ENCODE data around the gene ZSCAN5B. TPM values are rescaled to one million over a fixed set of nuclear protein-coding genes. Genes with fewer than 3 reads are reported as not detected.
"Not testable (repeated sequence)": the region's sequence is repeated elsewhere in the genome, so short reads cannot be mapped to it uniquely, and the experiment has no call there.

Gene ZSCAN5B, protein sequence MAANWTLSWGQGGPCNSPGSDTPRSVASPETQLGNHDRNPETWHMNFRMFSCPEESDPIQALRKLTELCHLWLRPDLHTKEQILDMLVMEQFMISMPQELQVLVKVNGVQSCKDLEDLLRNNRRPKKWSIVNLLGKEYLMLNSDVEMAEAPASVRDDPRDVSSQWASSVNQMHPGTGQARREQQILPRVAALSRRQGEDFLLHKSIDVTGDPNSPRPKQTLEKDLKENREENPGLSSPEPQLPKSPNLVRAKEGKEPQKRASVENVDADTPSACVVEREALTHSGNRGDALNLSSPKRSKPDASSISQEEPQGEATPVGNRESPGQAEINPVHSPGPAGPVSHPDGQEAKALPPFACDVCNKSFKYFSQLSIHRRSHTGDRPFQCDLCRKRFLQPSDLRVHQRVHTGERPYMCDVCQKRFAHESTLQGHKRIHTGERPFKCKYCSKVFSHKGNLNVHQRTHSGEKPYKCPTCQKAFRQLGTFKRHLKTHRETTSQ
- not detected for total RNA-seq
- under 1 TPM in 4 of 6 donors, not detected in 2; 0.14 to 0.22 (median 0.21) TPM for polyA plus RNA-seq (ENCODE audit: insufficient read length in 6 of 6)
- long read RNA-seq, donor 1, result 0 reads
- long read RNA-seq, donor 2, result 0 reads
- long read RNA-seq, donor 3, result 0 reads
- long read RNA-seq, donor 4, result 0 reads
- long read RNA-seq, donor 5, result 0 reads
- long read RNA-seq, donor 6, result 0 reads
- long read RNA-seq, donor 7, result 0 reads
- long read RNA-seq, donor 8, result 0 reads
- long read RNA-seq, donor 9, result 0 reads
- long read RNA-seq, donor 10, result 0 reads
- long read RNA-seq, donor 11, result 0 reads
- long read RNA-seq, donor 12, result 0 reads

DNA sequence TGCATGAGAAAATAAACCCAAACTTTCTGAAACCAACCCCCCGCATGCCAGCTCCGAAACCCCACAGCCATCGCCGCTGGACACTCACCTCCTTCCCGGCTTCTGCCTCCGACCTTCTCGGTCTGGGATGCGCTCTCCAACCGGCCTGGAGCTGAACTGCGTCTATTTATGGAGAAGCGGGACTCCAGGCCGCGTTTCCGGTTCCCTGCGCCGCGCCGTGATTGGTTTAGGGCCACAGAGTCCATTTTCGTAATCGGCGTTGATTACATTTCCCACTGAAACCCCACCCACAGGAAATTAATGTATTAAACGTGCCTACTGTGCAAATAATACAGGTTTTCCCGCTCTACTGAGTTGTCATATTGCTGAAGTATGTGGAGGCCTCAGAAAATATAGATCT is at the start of gene ZSCAN5B:
TSS of gene ZSCAN5B (minus strand) at position 138 of the 400 bp plus-strand sequence. CDS start 4,731 bp downstream, outside the sequence.
- H3K27ac ChIP-seq; intact Hi-C loops (cut with DNase I); DNase-seq; H3K4me3 ChIP-seq; H3K36me3 ChIP-seq; H3K4me1 ChIP-seq; H3K27me3 ChIP-seq; ATAC-seq; H3K9me3 ChIP-seq: not testable (repeated sequence)

DNA sequence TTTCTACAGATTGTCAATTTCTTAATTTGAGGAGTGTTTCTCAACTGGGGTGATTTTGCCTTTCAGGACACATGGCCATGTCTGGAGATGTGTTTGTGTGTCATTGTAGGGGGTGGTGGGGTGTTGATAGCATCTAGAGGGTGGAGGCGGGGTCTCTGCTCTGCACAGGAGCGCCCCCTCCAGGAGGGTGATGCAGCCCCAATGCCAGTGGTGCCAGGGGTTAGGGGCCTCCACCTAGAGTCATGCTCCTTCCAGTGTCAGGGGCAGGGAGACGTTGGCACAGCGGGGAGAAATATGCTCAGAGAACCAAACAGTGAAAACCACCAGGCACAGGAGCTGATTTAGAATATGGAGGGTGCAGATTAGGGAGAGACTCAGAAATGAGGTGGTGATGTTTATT is 48.2 kb upstream of the ZSCAN5B start:
- H3K27ac ChIP-seq; DNase-seq; H3K9me3 ChIP-seq; ATAC-seq; H3K4me1 ChIP-seq; H3K4me3 ChIP-seq; H3K36me3 ChIP-seq; intact Hi-C loops (cut with DNase I); H3K27me3 ChIP-seq: not testable (repeated sequence)

DNA sequence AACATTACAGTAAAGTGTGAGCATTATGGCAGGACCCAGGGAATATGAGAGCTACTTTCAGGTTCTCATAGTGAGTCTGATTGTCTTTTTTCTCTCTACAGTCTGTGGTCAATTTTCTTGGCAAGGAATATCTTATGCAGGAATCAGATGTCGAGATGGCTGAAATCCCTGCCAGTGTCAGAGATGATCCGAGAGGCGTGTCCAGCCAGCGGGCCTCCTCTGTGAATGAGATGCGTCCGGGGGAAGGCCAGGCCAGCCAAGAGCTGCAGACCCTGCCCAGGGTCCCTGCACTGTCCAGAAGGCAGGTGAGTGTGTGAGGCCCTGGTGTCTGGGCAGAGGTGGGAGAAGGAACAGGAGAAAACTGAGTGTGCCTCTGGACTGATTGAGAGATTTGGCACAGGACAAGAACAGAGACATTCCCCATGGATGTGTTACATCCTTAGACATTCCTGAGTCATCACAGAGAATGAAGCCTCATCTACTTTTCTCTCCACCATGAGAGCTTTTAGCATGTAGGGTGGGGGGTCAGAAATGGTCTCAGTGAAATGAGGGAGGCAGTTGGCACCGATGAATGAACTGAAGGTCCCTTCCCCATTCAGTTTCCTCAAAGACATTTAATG is 47.6 kb upstream of the ZSCAN5B start:
- no peak overlapping the region for H3K27ac ChIP-seq
- H3K9me3 ChIP-seq, result no peaks in the 10 kb centered on the region
- H3K4me3 ChIP-seq, result no peak overlapping the region
- no peak for ATAC-seq
- intact Hi-C loops (cut with DNase I), result no loop called here
- no peaks in the 10 kb centered on the region for H3K4me1 ChIP-seq
- H3K27me3 ChIP-seq, result no peaks in the 10 kb centered on the region
- TF ChIP-seq, protein P1, sequence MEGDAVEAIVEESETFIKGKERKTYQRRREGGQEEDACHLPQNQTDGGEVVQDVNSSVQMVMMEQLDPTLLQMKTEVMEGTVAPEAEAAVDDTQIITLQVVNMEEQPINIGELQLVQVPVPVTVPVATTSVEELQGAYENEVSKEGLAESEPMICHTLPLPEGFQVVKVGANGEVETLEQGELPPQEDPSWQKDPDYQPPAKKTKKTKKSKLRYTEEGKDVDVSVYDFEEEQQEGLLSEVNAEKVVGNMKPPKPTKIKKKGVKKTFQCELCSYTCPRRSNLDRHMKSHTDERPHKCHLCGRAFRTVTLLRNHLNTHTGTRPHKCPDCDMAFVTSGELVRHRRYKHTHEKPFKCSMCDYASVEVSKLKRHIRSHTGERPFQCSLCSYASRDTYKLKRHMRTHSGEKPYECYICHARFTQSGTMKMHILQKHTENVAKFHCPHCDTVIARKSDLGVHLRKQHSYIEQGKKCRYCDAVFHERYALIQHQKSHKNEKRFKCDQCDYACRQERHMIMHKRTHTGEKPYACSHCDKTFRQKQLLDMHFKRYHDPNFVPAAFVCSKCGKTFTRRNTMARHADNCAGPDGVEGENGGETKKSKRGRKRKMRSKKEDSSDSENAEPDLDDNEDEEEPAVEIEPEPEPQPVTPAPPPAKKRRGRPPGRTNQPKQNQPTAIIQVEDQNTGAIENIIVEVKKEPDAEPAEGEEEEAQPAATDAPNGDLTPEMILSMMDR (IDR thresholded peaks at IDR 0.05), result no peak
- no peaks in the 10 kb centered on the region for H3K36me3 ChIP-seq
- no peak for DNase-seq

DNA sequence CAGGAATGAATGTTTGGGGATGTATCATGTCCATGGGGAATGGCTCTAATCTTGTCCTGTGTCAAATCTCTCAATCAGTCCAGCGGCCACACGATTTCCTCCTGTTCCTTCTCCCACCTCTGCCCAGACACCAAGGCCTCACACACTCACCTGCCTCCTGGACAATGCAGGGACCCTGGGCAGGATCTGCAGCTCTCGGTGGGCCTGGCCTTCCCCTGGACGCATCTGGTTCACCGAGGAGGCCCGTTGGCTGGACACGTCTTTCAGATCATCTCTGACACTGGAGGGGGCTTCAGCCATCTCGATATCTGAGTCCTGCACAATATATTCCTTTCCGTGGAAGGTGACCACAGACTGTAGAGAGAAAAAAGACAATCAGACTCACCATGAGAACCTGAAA is 25.9 kb upstream of the ZSCAN5B start:
- intact Hi-C loops (cut with DNase I), result no loop called here
- Histone ChIP-seq H3K36me3 (peaks cover 0 to 25% of the 10 kb centered on the region in 2 donors), H3K4me3 (no peak overlapping the region), H3K27ac (no peak overlapping the region), H3K9me3 (no peaks in the 10 kb centered on the region), H3K27me3 (peaks cover 0 to 4% of the 10 kb centered on the region in 2 donors), H3K4me1 (no peaks in the 10 kb centered on the region)
- no peak for DNase-seq
- ATAC-seq, result no peak
- TF ChIP-seq, protein P1 (IDR thresholded peaks at IDR 0.05), result no peak

DNA sequence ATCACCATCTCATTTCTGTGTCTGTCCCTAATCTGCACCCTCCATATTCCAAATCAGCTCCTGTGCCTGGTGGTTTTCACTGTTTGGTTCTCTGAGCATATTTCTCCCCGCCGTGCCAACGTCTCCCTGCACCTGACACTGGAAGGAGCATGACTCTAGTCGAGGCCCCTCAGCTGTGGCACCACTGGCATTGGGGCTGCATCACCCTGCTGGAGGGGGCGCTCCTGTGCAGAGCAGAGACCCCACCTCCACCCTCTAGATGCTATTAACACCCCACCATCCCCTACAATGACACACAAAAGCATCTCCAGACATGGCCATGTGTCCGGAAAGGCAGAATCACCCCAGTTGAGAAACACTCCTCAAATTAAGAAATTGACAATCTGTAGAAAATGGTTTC is 25.3 kb upstream of the ZSCAN5B start:
- intact Hi-C loops (cut with DNase I), result no loop called here
- TF ChIP-seq, protein P1 (IDR thresholded peaks at IDR 0.05), result no peak
- Histone ChIP-seq H3K36me3 (peaks cover 0 to 25% of the 10 kb centered on the region in 2 donors), H3K4me1 (no peaks in the 10 kb centered on the region), H3K4me3 (no peak overlapping the region), H3K27me3 (peaks cover 0 to 10% of the 10 kb centered on the region in 2 donors), H3K27ac (no peak overlapping the region), H3K9me3 (no peaks in the 10 kb centered on the region)
- DNase-seq (no peak), ATAC-seq (no peak)

DNA sequence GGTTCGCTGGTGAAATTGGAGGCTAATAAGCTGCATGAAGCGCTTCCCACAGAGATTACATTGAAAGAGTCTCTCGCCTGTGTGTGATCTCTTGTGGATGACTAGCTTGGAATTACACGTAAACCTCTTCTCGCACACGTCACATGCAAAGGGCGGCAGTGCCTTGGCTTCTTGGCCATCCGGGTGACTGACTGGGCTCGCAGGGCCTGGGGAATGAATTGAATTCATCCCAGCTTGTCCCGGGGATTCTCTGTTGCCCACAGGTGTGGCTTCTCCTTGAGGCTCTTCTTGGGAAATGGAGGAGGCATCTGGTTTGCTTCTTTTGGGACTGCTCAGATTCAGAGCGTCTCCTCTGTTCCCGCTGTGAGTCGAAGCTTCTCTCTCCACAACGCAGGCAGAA is 24.3 kb upstream of the ZSCAN5B start:
- Histone ChIP-seq H3K27ac (no peak overlapping the region), H3K36me3 (peaks cover 0 to 25% of the 10 kb centered on the region in 2 donors), H3K9me3 (no peaks in the 10 kb centered on the region), H3K27me3 (peaks cover 0 to 20% of the 10 kb centered on the region in 2 donors), H3K4me3 (no peak overlapping the region), H3K4me1 (peaks cover 6 to 10% of the 10 kb centered on the region in 2 donors)
- intact Hi-C loops (cut with DNase I), result no loop called here
- DNase-seq (no peak), ATAC-seq (no peak)
- TF ChIP-seq, protein P1 (IDR thresholded peaks at IDR 0.05), result no peak

DNA sequence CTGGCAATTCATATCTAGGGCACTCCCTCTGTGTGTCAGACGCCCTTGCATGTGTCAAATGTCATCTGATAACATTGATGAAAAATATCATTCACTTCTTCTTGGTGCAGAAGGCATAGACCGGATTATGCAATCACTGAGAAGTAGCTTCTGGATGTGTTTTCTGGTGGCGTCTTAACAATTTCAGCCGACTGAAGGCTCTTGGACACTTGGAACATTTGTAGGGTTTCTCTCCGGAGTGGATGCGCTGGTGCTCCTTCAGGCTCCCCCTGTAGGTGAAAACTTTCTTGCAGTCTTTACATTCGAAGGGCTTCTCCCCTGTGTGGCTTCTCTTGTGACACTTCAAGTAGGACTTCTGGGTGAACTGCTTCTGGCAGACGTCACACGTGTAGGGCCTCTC is 23.9 kb upstream of the ZSCAN5B start:
- DNase-seq, result peak in 1 of 4 donors; percentile 18
- intact Hi-C loops (cut with DNase I); H3K27ac ChIP-seq; H3K4me3 ChIP-seq; H3K9me3 ChIP-seq: not testable (repeated sequence)
- peaks cover 0 to 24% of the 10 kb centered on the region in 2 donors for H3K27me3 ChIP-seq
- H3K4me1 ChIP-seq, result peaks cover 6 to 10% of the 10 kb centered on the region in 2 donors
- peak; percentile 36 for ATAC-seq
- peaks cover 0 to 25% of the 10 kb centered on the region in 2 donors for H3K36me3 ChIP-seq

Measured in left lung (tissue), 14 donors.